GM10266 (cell line): ENCODE results near the gene DAGLA.

Experiments
- DNase-seq: peaks from one replicate; pipeline ENCODE4 v3.0.0; 2012; ENCODE audit errors: extremely low spot score
- CTCF ChIP-seq: IDR thresholded peaks from 2 replicates; pipeline ENCODE4 v1.5.1; 2012; ENCODE audit warnings: mild to moderate bottlenecking, low read depth; ENCODE audit not compliant: control insufficient read depth, insufficient read depth; ENCODE audit errors: missing control alignments

DAGLA gene

GRCh38 chr11:61682906-61683675 is 2.9 kb downstream of the DAGLA start:
- DNase-seq = no peak
- TF ChIP-seq CTCF = no peak

GRCh38 chr11:61683961-61684869 is 4.0 kb downstream of the DAGLA start:
- DNase-seq = no peak
- no peak for TF ChIP-seq CTCF

GRCh38 chr11:61684870-61685616 is 4.9 kb downstream of the DAGLA start:
- no peak for TF ChIP-seq CTCF
- no peak for DNase-seq

GRCh38 chr11:61685617-61685967 is 5.4 kb downstream of the DAGLA start:
- no peak for TF ChIP-seq CTCF
- DNase-seq = no peak

- TF ChIP-seq CTCF = no peak
Observed at GRCh38 chr11:61686066-61686465, 5.9 kb downstream of the DAGLA start.

GRCh38 chr11:61686469-61686868 is 6.3 kb downstream of the DAGLA start:
- no peak for TF ChIP-seq CTCF
- DNase-seq = no peak

More at GRCh38 chr11:61686066-61686465, 5.9 kb downstream of the DAGLA start:
- no peak for DNase-seq
